Measurements from ENCODE around the gene BPIFA1.

DNA sequence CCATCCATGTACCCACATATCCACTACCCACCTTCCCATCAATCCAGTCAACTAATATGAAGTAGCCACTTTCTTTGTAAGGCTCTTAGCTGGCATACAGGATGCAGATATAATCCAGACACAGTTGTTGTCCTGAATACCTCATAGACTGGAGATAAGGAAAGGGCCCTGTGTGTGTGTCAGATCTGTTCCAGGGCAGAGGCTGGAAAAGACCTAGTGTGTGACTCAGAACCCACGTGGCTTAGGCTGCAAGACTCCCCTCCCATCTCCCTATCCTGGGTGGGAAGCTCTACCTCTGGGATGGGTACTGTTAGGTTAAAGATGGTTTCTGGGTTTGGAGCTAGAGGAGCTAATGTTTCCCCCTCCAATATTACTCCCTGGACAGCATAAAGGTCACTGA lies 3.6 kb downstream of the BPIFA1 start:
- TF ChIP-seq, protein P1, sequence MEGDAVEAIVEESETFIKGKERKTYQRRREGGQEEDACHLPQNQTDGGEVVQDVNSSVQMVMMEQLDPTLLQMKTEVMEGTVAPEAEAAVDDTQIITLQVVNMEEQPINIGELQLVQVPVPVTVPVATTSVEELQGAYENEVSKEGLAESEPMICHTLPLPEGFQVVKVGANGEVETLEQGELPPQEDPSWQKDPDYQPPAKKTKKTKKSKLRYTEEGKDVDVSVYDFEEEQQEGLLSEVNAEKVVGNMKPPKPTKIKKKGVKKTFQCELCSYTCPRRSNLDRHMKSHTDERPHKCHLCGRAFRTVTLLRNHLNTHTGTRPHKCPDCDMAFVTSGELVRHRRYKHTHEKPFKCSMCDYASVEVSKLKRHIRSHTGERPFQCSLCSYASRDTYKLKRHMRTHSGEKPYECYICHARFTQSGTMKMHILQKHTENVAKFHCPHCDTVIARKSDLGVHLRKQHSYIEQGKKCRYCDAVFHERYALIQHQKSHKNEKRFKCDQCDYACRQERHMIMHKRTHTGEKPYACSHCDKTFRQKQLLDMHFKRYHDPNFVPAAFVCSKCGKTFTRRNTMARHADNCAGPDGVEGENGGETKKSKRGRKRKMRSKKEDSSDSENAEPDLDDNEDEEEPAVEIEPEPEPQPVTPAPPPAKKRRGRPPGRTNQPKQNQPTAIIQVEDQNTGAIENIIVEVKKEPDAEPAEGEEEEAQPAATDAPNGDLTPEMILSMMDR (conservative IDR thresholded peaks at IDR 0.05; ENCODE audit: low read length), result no peak
- no peak for TF ChIP-seq EZH2phosphoT487 (IDR thresholded peaks at IDR 0.05; ENCODE audit: borderline replicate concordance, low read depth, low read length)

Measured in OCI-LY7 (cell line).